Uterus (tissue), 2 donors: Measurements from ENCODE around the gene PF4V1.

ENCODE experiments used
- CTCF ChIP-seq, 4 experiments: fragments of 200-600 bp in 2 of 4; fragments of 450-650 bp in 2 of 4; sonication (generic) in 2 of 4; IDR thresholded peaks; one replicate each; pipeline ENCODE4 v1.5.1; 2016 to 2019; ENCODE audit warnings: antibody characterized with exemption in 4 of 4, mild to moderate bottlenecking in 2 of 4, moderate library complexity in 1 of 4
- POLR2A ChIP-seq, 2 donors: fragments of 450-650 bp; IDR thresholded peaks; one replicate each; pipeline ENCODE4 v1.6.1; 2016; ENCODE audit warnings: antibody characterized with exemption in 2 of 2, mild to moderate bottlenecking in 1 of 2, moderate library complexity in 1 of 2

- no peak for TF ChIP-seq CTCF (IDR thresholded peaks at IDR 0.05)
- TF ChIP-seq POLR2A (IDR thresholded peaks at IDR 0.05) = no peak
These were observed 49.9 kb downstream of the PF4V1 start for GRCh38 chr4:73902817-73903547.
